Tibial artery (tissue), 4 donors: ENCODE measurements around the gene KIF15.
"Not testable (repeated sequence)": the region's sequence is repeated elsewhere in the genome, so short reads cannot be mapped to it uniquely, and the experiment has no call there.

Experiments used
- DNase-seq, 2 donors: peaks; one replicate each; pipeline ENCODE4 v3.0.0-alpha.2; 2019
- H3K27ac ChIP-seq, 2 donors: fragments of 200-600 bp; sonication (generic) in 1 of 2; 1 replicate in 1 of 2; 2 replicates in 1 of 2; pipeline ENCODE4 v1.5.1; 2018 to 2019; ENCODE audit warnings: mild to moderate bottlenecking in 1 of 2
- H3K27me3 ChIP-seq, 2 donors: fragments of 200-600 bp; sonication (generic) in 1 of 2; one replicate each; pipeline versions ENCODE4 v1.5.1 to v1.6.0; 2016 to 2019
- H3K36me3 ChIP-seq, 3 donors: fragments of 200-600 bp; sonication (generic) in 2 of 3; one replicate each; pipeline ENCODE4 v1.5.1; 2016 to 2019; ENCODE audit warnings: mild to moderate bottlenecking in 2 of 3
- H3K4me1 ChIP-seq, 4 donors: fragments of 200-600 bp; sonication (generic) in 2 of 4; 1 replicate in 3 of 4; 2 replicates in 1 of 4; pipeline ENCODE4 v1.5.1; 2016 to 2019
- H3K4me3 ChIP-seq, 2 donors: fragments of 200-600 bp; sonication (generic) in 1 of 2; 1 replicate in 1 of 2; 2 replicates in 1 of 2; pipeline ENCODE4 v1.5.1; 2018 to 2019; ENCODE audit warnings: mild to moderate bottlenecking in 2 of 2
- H3K9me3 ChIP-seq, 3 donors: fragments of 200-600 bp; sonication (generic) in 1 of 3; one replicate each; pipeline ENCODE4 v1.5.1; 2016 to 2019
- intact Hi-C: fragments of 100-400 bp; cut with DNase I; formaldehyde crosslinking; loops from one replicate; pipeline ENCODE4 v1.15.0; 2023; ENCODE audit warnings: low total_unique reads
- TF ChIP-seq, protein P1 (sequence below), 2 experiments: fragments of 200-600 bp in 1 of 2; fragments of 450-650 bp in 1 of 2; IDR thresholded peaks; one replicate each; pipeline ENCODE4 v1.5.1; 2017 to 2019; ENCODE audit warnings: antibody characterized with exemption in 2 of 2, mild to moderate bottlenecking in 1 of 2, moderate library complexity in 1 of 2

KIF15 gene

GRCh38 chr3:44842376-44842775, 80.8 kb downstream of the KIF15 start:
- intact Hi-C loops = no loop called here
- DNase-seq = no peak
- peaks cover 0 to 2% (median 0%) of the 10 kb centered on the region in 4 donors for H3K4me1 ChIP-seq
- TF ChIP-seq, protein P1, sequence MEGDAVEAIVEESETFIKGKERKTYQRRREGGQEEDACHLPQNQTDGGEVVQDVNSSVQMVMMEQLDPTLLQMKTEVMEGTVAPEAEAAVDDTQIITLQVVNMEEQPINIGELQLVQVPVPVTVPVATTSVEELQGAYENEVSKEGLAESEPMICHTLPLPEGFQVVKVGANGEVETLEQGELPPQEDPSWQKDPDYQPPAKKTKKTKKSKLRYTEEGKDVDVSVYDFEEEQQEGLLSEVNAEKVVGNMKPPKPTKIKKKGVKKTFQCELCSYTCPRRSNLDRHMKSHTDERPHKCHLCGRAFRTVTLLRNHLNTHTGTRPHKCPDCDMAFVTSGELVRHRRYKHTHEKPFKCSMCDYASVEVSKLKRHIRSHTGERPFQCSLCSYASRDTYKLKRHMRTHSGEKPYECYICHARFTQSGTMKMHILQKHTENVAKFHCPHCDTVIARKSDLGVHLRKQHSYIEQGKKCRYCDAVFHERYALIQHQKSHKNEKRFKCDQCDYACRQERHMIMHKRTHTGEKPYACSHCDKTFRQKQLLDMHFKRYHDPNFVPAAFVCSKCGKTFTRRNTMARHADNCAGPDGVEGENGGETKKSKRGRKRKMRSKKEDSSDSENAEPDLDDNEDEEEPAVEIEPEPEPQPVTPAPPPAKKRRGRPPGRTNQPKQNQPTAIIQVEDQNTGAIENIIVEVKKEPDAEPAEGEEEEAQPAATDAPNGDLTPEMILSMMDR (IDR thresholded peaks at IDR 0.05) = no peak
- no peak overlapping the region for H3K27ac ChIP-seq
- no peaks in the 10 kb centered on the region for H3K9me3 ChIP-seq
- no peaks in the 10 kb centered on the region for H3K36me3 ChIP-seq
- H3K27me3 ChIP-seq = no peaks in the 10 kb centered on the region
- no peak overlapping the region for H3K4me3 ChIP-seq

DNA sequence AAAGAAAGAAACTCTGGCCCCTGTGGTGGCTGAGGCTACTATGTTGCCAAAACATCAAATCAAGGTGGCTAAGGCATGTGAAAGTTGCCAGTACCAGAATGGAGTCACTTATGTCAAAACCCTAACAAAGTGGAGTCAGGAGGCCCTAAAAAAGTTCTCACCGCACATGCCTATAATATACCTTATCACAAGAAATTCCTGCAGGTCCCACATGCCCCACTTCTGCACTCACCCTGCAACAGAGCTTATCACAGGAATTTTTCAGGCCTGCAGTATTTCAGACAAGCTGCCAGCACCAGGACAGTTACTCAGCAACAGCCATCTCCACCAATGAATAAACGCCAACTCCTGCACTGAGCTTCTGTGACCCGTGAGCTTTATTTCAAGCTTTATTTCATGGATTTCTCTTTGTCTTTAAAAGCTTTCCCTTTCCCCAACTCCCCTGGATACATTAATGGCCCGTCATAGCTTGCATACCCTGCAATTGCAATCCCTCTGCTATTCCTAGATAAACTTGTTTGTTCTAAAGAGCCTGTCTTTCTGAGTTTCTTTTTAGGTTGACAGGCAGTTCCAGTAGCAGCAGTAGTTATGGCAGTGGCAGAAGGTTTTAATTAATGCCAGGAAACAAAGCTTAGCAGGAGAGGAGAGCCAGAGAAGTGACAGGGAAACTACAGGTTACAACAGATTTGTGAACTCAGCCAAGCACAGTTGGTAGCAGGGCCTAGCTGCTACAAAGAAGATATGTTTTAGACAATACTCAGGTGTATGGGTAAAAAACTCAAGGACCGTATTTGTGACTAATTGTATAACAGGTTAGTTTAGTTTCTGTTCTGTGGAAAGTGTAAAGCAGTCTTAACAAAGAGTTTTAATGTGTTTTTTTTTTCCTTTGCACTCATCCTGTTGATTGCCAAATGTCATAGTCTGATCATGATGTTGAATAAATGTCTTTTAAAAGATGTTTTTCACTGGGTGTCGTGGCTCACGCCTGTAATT, 84.2 kb downstream of the KIF15 start:
- Histone ChIP-seq H3K27ac (no peak overlapping the region), H3K4me3 (no peak overlapping the region), H3K36me3 (no peaks in the 10 kb centered on the region), H3K27me3 (no peaks in the 10 kb centered on the region), H3K9me3 (no peaks in the 10 kb centered on the region), H3K4me1 (peaks cover 0 to 2% (median 0%) of the 10 kb centered on the region in 4 donors)
- intact Hi-C loops = no loop called here
- TF ChIP-seq, protein P1 (IDR thresholded peaks at IDR 0.05) = no peak
- DNase-seq = no peak

GRCh38 chr3:44848634-44849033, 87.0 kb downstream of the KIF15 start:
- TF ChIP-seq, protein P1 (IDR thresholded peaks at IDR 0.05) = no peak
- H3K4me1 ChIP-seq = peaks cover 0 to 2% (median 0%) of the 10 kb centered on the region in 4 donors
- intact Hi-C loops = no loop called here
- H3K4me3 ChIP-seq = no peak overlapping the region
- H3K27me3 ChIP-seq = no peaks in the 10 kb centered on the region
- no peak for DNase-seq
- no peaks in the 10 kb centered on the region for H3K9me3 ChIP-seq
- no peak overlapping the region for H3K27ac ChIP-seq
- no peaks in the 10 kb centered on the region for H3K36me3 ChIP-seq

- H3K4me3 ChIP-seq, H3K9me3 ChIP-seq, H3K36me3 ChIP-seq, intact Hi-C loops, DNase-seq, H3K27me3 ChIP-seq, H3K4me1 ChIP-seq, H3K27ac ChIP-seq: not testable (repeated sequence)
Observed at GRCh38 chr3:44856663-44857062, 95.1 kb downstream of the KIF15 start.

GRCh38 chr3:44860117-44860516, 98.5 kb downstream of the KIF15 start:
- H3K27me3 ChIP-seq = no peaks in the 10 kb centered on the region
- DNase-seq = no peak
- intact Hi-C loops = no loop called here
- H3K9me3 ChIP-seq = no peaks in the 10 kb centered on the region
- TF ChIP-seq, protein P1 (IDR thresholded peaks at IDR 0.05) = no peak
- peaks cover 0 to 12% (median 8%) of the 10 kb centered on the region in 4 donors for H3K4me1 ChIP-seq
- H3K27ac ChIP-seq = no peak overlapping the region
- H3K4me3 ChIP-seq = no peak overlapping the region
- no peaks in the 10 kb centered on the region for H3K36me3 ChIP-seq
